Measurements from ENCODE around the gene CD200R1. TPM values are rescaled to one million over a fixed set of nuclear protein-coding genes. Genes with fewer than 3 reads are reported as not detected.

CD200R1 gene
- total and polyA plus RNA-seq, 2 of the 8 experiments (the other 6 are each of a cell fraction or from before 2014, with no cell fraction given) = 0.02 TPM; not detected in 1

- ChIA-PET POLR2A (ENCODE audit: partially characterized antibody) (interaction anchor here (0.8 kb wide), 1 partner anchor 8 kb away, joined by 4 read pairs; no protein-coding TSS in a partner anchor), CTCF (ENCODE audit: partially characterized antibody) (interaction anchor here (0.9 to 2.1 kb wide), 2 partner anchors 9 to 165 kb away, joined by 3 to 8 read pairs; no protein-coding TSS in a partner anchor)
- Histone ChIP-seq H4K8ac (ENCODE audit: extremely low read depth, insufficient read depth, low read length) (no peak overlapping the region), H2BK12ac (ENCODE audit: low read depth, low read length) (no peak overlapping the region), H2AK5ac (ENCODE audit: low read depth, low read length) (no peak overlapping the region), H3K4me1 (replicated peaks in 1 of 4; ENCODE audit: control insufficient read depth in 3 of 4, insufficient read depth in 4 of 4, low read length in 3 of 4) (peaks cover 0 to 7% (median 2%) of the 10 kb centered on the region in 4 experiments; a peak in 3 of 7 replicates), H3K23ac (ENCODE audit: insufficient read length) (no peak overlapping the region), H2BK120ac (replicated peaks; ENCODE audit: low read depth, low read length) (peak overlapping the region; percentile 13), H3K27ac (ENCODE audit: low read depth, low read length) (no peak overlapping the region), H3K23me2 (ENCODE audit: low read depth, low read length) (no peaks in the 10 kb centered on the region), H3K14ac (ENCODE audit: insufficient read length) (no peak overlapping the region), H3K79me2 (ENCODE audit: control insufficient read depth in 1 of 2, insufficient read depth in 2 of 2, low read length in 2 of 2) (no peaks in the 10 kb centered on the region), H3K36me3 (ENCODE audit: control insufficient read depth in 2 of 4, insufficient read depth in 4 of 4, low read length in 3 of 4) (no peaks in the 10 kb centered on the region), H2BK5ac (ENCODE audit: low read depth, low read length) (no peak overlapping the region), H2AFZ (ENCODE audit: low read length) (peak overlapping the region; percentile 21; the same call in 1 of the 2 replicates), H4K20me1 (replicated peaks in 1 of 2; ENCODE audit: control insufficient read depth in 1 of 2, insufficient read depth in 2 of 2, low read length in 2 of 2) (no peaks in the 10 kb centered on the region), H3K56ac (replicated peaks; ENCODE audit: insufficient read length, low read depth, low read length) (no peak overlapping the region), H3K9me3 (ENCODE audit: insufficient read depth in 2 of 2, low read depth in 1 of 2, low read length in 1 of 2) (peaks cover 0 to 2% of the 10 kb centered on the region in 2 experiments; a peak in 1 of 4 replicates), H4K91ac (replicated peaks; ENCODE audit: insufficient read length, low read length) (peak overlapping the region; percentile 29), H3K4me2 (ENCODE audit: insufficient read depth in 1 of 2, low read depth in 2 of 2, low read length in 2 of 2) (no peak overlapping the region), H2BK15ac (ENCODE audit: low read length) (0 out of 2 replicates have a peak overlapping the region, but pooled peaks have one; percentile 63), H2BK20ac (ENCODE audit: low read length) (no peak overlapping the region; the same call in 1 of the 2 replicates), H3K9ac (replicated peaks in 1 of 4; ENCODE audit: extremely low read depth in 1 of 4, low read depth in 3 of 4, low read length in 3 of 4) (no peak overlapping the region), H3K4me3 (ENCODE audit: extremely low read depth in 1 of 4, insufficient read depth in 2 of 4, low read depth in 3 of 4, low read length in 4 of 4) (no peak overlapping the region), H3K27me3 (replicated peaks in 1 of 4; ENCODE audit: control insufficient read depth in 3 of 4, extremely low read depth in 1 of 4, insufficient read depth in 3 of 4, low read length in 3 of 4) (no peaks in the 10 kb centered on the region), H3K4ac (replicated peaks; ENCODE audit: insufficient read length, low read depth, low read length) (no peak overlapping the region), H3K18ac (ENCODE audit: extremely low read depth, low read length) (no peak overlapping the region), H3K79me1 (ENCODE audit: low read depth, low read length) (no peaks in the 10 kb centered on the region), H4K5ac (ENCODE audit: insufficient read length, low read depth, low read length) (no peak overlapping the region)
- WGBS, 2 experiments (ENCODE audit: extremely low coverage in 1 of 2, insufficient coverage in 1 of 2, insufficient read length in 1 of 2, insufficient replicate concordance in 2 of 2, low coverage in 1 of 2, low lambda C conversion rate in 2 of 2, missing lambda C conversion rate in 1 of 2) = 93% methylated on average over 3 of the region's 3 CpGs; no CpG with 5 or more reads in 1 of the 2 experiments
- FAIRE-seq (no peak), DNase-seq (ENCODE audit: low read depth in 1 of 2, low spot score in 2 of 2) (no peak)
- TF ChIP-seq RNF2 (IDR thresholded peaks at IDR 0.05; ENCODE audit: borderline replicate concordance, low read depth, low read length, missing control alignments, poor library complexity, severe bottlenecking) (no peak), SIN3A (conservative IDR thresholded peaks at IDR 0.05 in 1 of 2, IDR thresholded peaks at IDR 0.05 in 1 of 2; ENCODE audit: low read depth in 1 of 2, low read length in 2 of 2) (no peak), JUND (IDR thresholded peaks at IDR 0.05; ENCODE audit: low read length) (no peak), E2F6 (IDR thresholded peaks at IDR 0.05) (no peak), POLR2A (IDR thresholded peaks at IDR 0.05; ENCODE audit: control extremely low read depth in 1 of 2, low read depth in 2 of 2, low read length in 2 of 2) (no peak), SIX5 (IDR thresholded peaks at IDR 0.05; ENCODE audit: low read depth, low read length) (no peak), KDM4A (IDR thresholded peaks at IDR 0.05; ENCODE audit: low read depth, low read length, severe bottlenecking) (no peak), TAF7 (optimal IDR thresholded peaks at IDR 0.05; ENCODE audit: borderline replicate concordance, low read depth, low read length) (no peak), PHF8 (conservative IDR thresholded peaks at IDR 0.05; ENCODE audit: low read depth, low read length) (no peak), SAP30 (IDR thresholded peaks at IDR 0.05; ENCODE audit: insufficient read depth, insufficient replicate concordance, low read length) (no peak), RBBP5 (IDR thresholded peaks at IDR 0.05; ENCODE audit: borderline replicate concordance, low read depth, low read length) (no peak), HDAC2 (IDR thresholded peaks at IDR 0.05; ENCODE audit: borderline replicate concordance in 1 of 2, low read depth in 2 of 2, low read length in 2 of 2) (no peak)
These were observed 74.8 kb downstream of the CD200R1 start for GRCh38 chr3:112900113-112900512.
